Measurements from ENCODE around the gene TMEM82. TPM values are rescaled to one million over a fixed set of nuclear protein-coding genes. Genes with fewer than 3 reads are reported as not detected.
A peak's percentile ranks its signal among the peaks of the same experiment; 100 is the strongest.
"Not testable (repeated sequence)": the region's sequence is repeated elsewhere in the genome, so short reads cannot be mapped to it uniquely, and the experiment has no call there.

TMEM82 gene
- total RNA-seq, result not detected

GRCh38 chr1:15742339-15742801 lies at the start of gene TMEM82:
Gene TMEM82 (plus strand): TSS chr1:15742499. CDS start chr1:15742560, 61 bp downstream.
- TF ChIP-seq CTCF (IDR thresholded peaks at IDR 0.05) (no peak), POLR2A (IDR thresholded peaks at IDR 0.05) (no peak)
- WGBS, 2 donors, result 36 to 44% methylated on average over 13 to 14 of the region's 14 CpGs
- no peak for DNase-seq
- intact Hi-C loops (cut with DNase I), result loop anchor here (10.0 kb wide), 1 partner anchor 148 kb away; no protein-coding TSS in a partner anchor
- Histone ChIP-seq H3K9me3 (no peaks in the 10 kb centered on the region), H3K4me3 (no peak within 1 kb of the TSS), H3K27ac (peak within 1 kb of the TSS in 2 of 4 donors; percentile 46 to 48), H3K4me1 (peaks cover 5 to 31% (median 9%) of the 10 kb centered on the region in 3 donors), H3K36me3 (no peaks in the 10 kb centered on the region), H3K27me3 (no peaks in the 10 kb centered on the region)

- TF ChIP-seq CTCF (IDR thresholded peaks at IDR 0.05) (no peak), POLR2A (IDR thresholded peaks at IDR 0.05) (no peak)
- DNase-seq, result no peak
- Histone ChIP-seq H3K27ac (peak overlapping the region in 1 of 4 donors; percentile 10), H3K27me3 (no peaks in the 10 kb centered on the region), H3K36me3 (peaks cover 0 to 49% (median 0%) of the 10 kb centered on the region in 3 donors), H3K9me3 (no peaks in the 10 kb centered on the region), H3K4me1 (peaks cover 16 to 58% (median 40%) of the 10 kb centered on the region in 3 donors), H3K4me3 (no peak overlapping the region)
- intact Hi-C loops (cut with DNase I), result no loop called here
- WGBS, 2 donors, result 88% methylated on average over 4 to 5 of the region's 5 CpGs
These were observed 48.9 kb upstream of the TMEM82 start for GRCh38 chr1:15693371-15693770.

- H3K4me1 ChIP-seq, result peaks cover 9 to 61% (median 33%) of the 10 kb centered on the region in 3 donors
These were observed 45.3 kb upstream of the TMEM82 start for GRCh38 chr1:15696956-15697521.

GRCh38 chr1:15698201-15698600 lies 44.1 kb upstream of the TMEM82 start:
- TF ChIP-seq POLR2A (IDR thresholded peaks at IDR 0.05), result no peak
- no peak for TF ChIP-seq CTCF (IDR thresholded peaks at IDR 0.05)
- Histone ChIP-seq H3K4me1 (peaks cover 16 to 63% (median 32%) of the 10 kb centered on the region in 3 donors), H3K27ac (no peak overlapping the region), H3K36me3 (peaks cover 0 to 33% (median 0%) of the 10 kb centered on the region in 3 donors), H3K9me3 (no peaks in the 10 kb centered on the region), H3K27me3 (no peaks in the 10 kb centered on the region), H3K4me3 (no peak overlapping the region)
- intact Hi-C loops (cut with DNase I), result no loop called here
- 89 to 90% methylated on average over 2 of the region's 2 CpGs for WGBS, 2 donors
- DNase-seq, result no peak

More at GRCh38 chr1:15696956-15697521, 45.3 kb upstream of the TMEM82 start:
- 36 to 65% methylated on average over 7 to 10 of the region's 10 CpGs for WGBS, 2 donors
- H3K4me3 ChIP-seq, result peak overlapping the region in 1 of 4 donors; percentile 35
- no peak for DNase-seq
- no peaks in the 10 kb centered on the region for H3K9me3 ChIP-seq
- H3K36me3 ChIP-seq, result peaks cover 0 to 33% (median 0%) of the 10 kb centered on the region in 3 donors
- intact Hi-C loops (cut with DNase I), result no loop called here
- H3K27me3 ChIP-seq, result no peaks in the 10 kb centered on the region
- H3K27ac ChIP-seq, result peak overlapping the region; percentile 12 to 76 (median 39)
- TF ChIP-seq CTCF (IDR thresholded peaks at IDR 0.05) (no peak), POLR2A (IDR thresholded peaks at IDR 0.05) (no peak)

- H3K4me3 ChIP-seq; H3K27me3 ChIP-seq; H3K9me3 ChIP-seq; H3K27ac ChIP-seq; intact Hi-C loops (cut with DNase I); DNase-seq: not testable (repeated sequence)
- WGBS, 2 donors, result 91 to 98% methylated on average over 4 of the region's 4 CpGs
- Histone ChIP-seq H3K4me1 (peaks cover 24 to 68% (median 39%) of the 10 kb centered on the region in 3 donors), H3K36me3 (peaks cover 0 to 33% (median 0%) of the 10 kb centered on the region in 3 donors)
These were observed 43.0 kb upstream of the TMEM82 start for GRCh38 chr1:15699321-15699720.

All from esophagus squamous epithelium (tissue), 5 donors.